ENCODE measurements around the gene P2RY8. TPM values are rescaled to one million over a fixed set of nuclear protein-coding genes. Genes with fewer than 3 reads are reported as not detected.
A peak's percentile ranks its signal among the peaks of the same experiment; 100 is the strongest.
"Not testable (repeated sequence)": the region's sequence is repeated elsewhere in the genome, so short reads cannot be mapped to it uniquely, and the experiment has no call there.

The P2RY8 gene
- total and polyA plus RNA-seq, 2 donors (not counting 1 experiment from before 2014, with no cell fraction given) = 72.3 to 142 TPM

- H3K36me3 ChIP-seq (replicated peaks in 1 of 2; ENCODE audit: control extremely low read depth in 1 of 2, control insufficient read depth in 1 of 2, extremely low read depth in 1 of 2, insufficient read depth in 2 of 2, low read length in 1 of 2) = peaks cover 10 to 53% of the 10 kb centered on the region in 2 experiments
- peaks cover 58% of the 10 kb centered on the region for H3K4me1 Mint-ChIP-seq
- H3K27me3 ChIP-seq (replicated peaks in 1 of 4; ENCODE audit: control extremely low read depth in 1 of 4, control insufficient read depth in 3 of 4, insufficient read depth in 4 of 4, low read length in 3 of 4); H2AFZ ChIP-seq (ENCODE audit: insufficient read depth, low read depth, low read length, poor library complexity, severe bottlenecking); CTCF ChIA-PET; intact Hi-C loops (cut with micrococcal nuclease); DNase-seq; H3K27ac ChIP-seq (ENCODE audit: low read length in 2 of 2); H3K4me3 Mint-ChIP-seq; H3K27ac Mint-ChIP-seq; H3K27me3 Mint-ChIP-seq; H3K9me3 Mint-ChIP-seq (ENCODE audit: insufficient read depth); ATAC-seq (ENCODE audit: low read depth); H3K4me2 ChIP-seq (replicated peaks; ENCODE audit: low read depth, low read length, poor library complexity, severe bottlenecking); POLR2A ChIA-PET; H3K9ac ChIP-seq (ENCODE audit: low read length); H3K4me3 ChIP-seq (ENCODE audit: control extremely low read depth in 1 of 5, extremely low read depth in 1 of 5, insufficient read depth in 1 of 5, low read depth in 2 of 5, low read length in 4 of 5): not testable (repeated sequence)
- H4K20me1 ChIP-seq (ENCODE audit: control insufficient read depth, insufficient read depth, low read length, poor library complexity, severe bottlenecking) = peaks cover 87% of the 10 kb centered on the region
- H3K4me1 ChIP-seq (ENCODE audit: control insufficient read depth in 2 of 2, insufficient read depth in 2 of 2, low read length in 2 of 2) = peaks cover 21 to 48% of the 10 kb centered on the region in 2 donors
- peaks cover 37% of the 10 kb centered on the region for H3K79me2 ChIP-seq (ENCODE audit: control insufficient read depth, insufficient read depth, low read length)
- H3K9me3 ChIP-seq (ENCODE audit: control extremely low read depth in 1 of 3, control insufficient read depth in 2 of 3, insufficient read depth in 1 of 3, low read length in 2 of 3) = peaks cover 0 to 11% (median 0%) of the 10 kb centered on the region in 3 donors
- no CpG with 5 or more reads among the region's 1 CpG for WGBS (ENCODE audit: insufficient coverage)
Measured at GRCh38 chrX:1490723-1491122, 46.3 kb downstream of the P2RY8 start.

- peaks cover 10 to 62% of the 10 kb centered on the region in 2 experiments for H3K36me3 ChIP-seq (replicated peaks in 1 of 2; ENCODE audit: control extremely low read depth in 1 of 2, control insufficient read depth in 1 of 2, extremely low read depth in 1 of 2, insufficient read depth in 2 of 2, low read length in 1 of 2)
Measured at GRCh38 chrX:1489354-1489753, 47.6 kb downstream of the P2RY8 start.

More at GRCh38 chrX:1489354-1489753, 47.6 kb downstream of the P2RY8 start:
- Histone ChIP-seq H3K4me1 (ENCODE audit: control insufficient read depth in 2 of 2, insufficient read depth in 2 of 2, low read length in 2 of 2) (peaks cover 18 to 49% of the 10 kb centered on the region in 2 donors), H3K79me2 (ENCODE audit: control insufficient read depth, insufficient read depth, low read length) (peaks cover 46% of the 10 kb centered on the region), H3K9me3 (ENCODE audit: control extremely low read depth in 1 of 3, control insufficient read depth in 2 of 3, insufficient read depth in 1 of 3, low read length in 2 of 3) (peaks cover 0 to 14% (median 0%) of the 10 kb centered on the region in 3 donors), H4K20me1 (ENCODE audit: control insufficient read depth, insufficient read depth, low read length, poor library complexity, severe bottlenecking) (peaks cover 78% of the 10 kb centered on the region)
- POLR2A ChIA-PET; H3K4me3 ChIP-seq (ENCODE audit: control extremely low read depth in 1 of 5, extremely low read depth in 1 of 5, insufficient read depth in 1 of 5, low read depth in 2 of 5, low read length in 4 of 5); H3K9me3 Mint-ChIP-seq (ENCODE audit: insufficient read depth); H3K9ac ChIP-seq (ENCODE audit: low read length); H2AFZ ChIP-seq (ENCODE audit: insufficient read depth, low read depth, low read length, poor library complexity, severe bottlenecking); ATAC-seq (ENCODE audit: low read depth); H3K27ac ChIP-seq (ENCODE audit: low read length in 2 of 2); H3K27me3 Mint-ChIP-seq; intact Hi-C loops (cut with micrococcal nuclease); H3K4me2 ChIP-seq (replicated peaks; ENCODE audit: low read depth, low read length, poor library complexity, severe bottlenecking); H3K4me3 Mint-ChIP-seq; CTCF ChIA-PET; H3K27me3 ChIP-seq (replicated peaks in 1 of 4; ENCODE audit: control extremely low read depth in 1 of 4, control insufficient read depth in 3 of 4, insufficient read depth in 4 of 4, low read length in 3 of 4); DNase-seq: not testable (repeated sequence)
- no CpG with 5 or more reads among the region's 5 CpGs for WGBS (ENCODE audit: insufficient coverage)
- H3K27ac Mint-ChIP-seq = peak overlapping the region; percentile 26
- H3K4me1 Mint-ChIP-seq = peaks cover 52% of the 10 kb centered on the region

Data from B cell (primary cell).